WTC11 (cell line): ENCODE data around the gene ANKEF1.

Experiments used
- CREB1 ChIP-seq: sonication (generic); formaldehyde crosslinking; IDR thresholded peaks from 2 replicates; pipeline ENCODE4 v1.8.0; 2023; ENCODE audit warnings: mild to moderate bottlenecking, missing genetic modification reagents
- FOXJ3 ChIP-seq: sonication (generic); formaldehyde crosslinking; IDR thresholded peaks from 2 replicates; pipeline ENCODE4 v1.9.0; 2021; ENCODE audit warnings: missing genetic modification reagents, mild to moderate bottlenecking, borderline replicate concordance
- JUN ChIP-seq: sonication (generic); formaldehyde crosslinking; IDR thresholded peaks from 2 replicates; pipeline ENCODE4 v1.8.0; 2023; ENCODE audit warnings: mild to moderate bottlenecking, missing genetic modification reagents
- MXD4 ChIP-seq: fragments of 250-450 bp; sonication (Bioruptor Pico); IDR thresholded peaks from 2 replicates; pipeline ENCODE4 v1.8.0; 2021; ENCODE audit warnings: mild to moderate bottlenecking, moderate library complexity, borderline replicate concordance
- TCF7 ChIP-seq: sonication (generic); formaldehyde crosslinking; IDR thresholded peaks from 2 replicates; pipeline ENCODE4 v1.8.0; 2022; ENCODE audit warnings: mild to moderate bottlenecking, low read depth, missing genetic modification reagents, moderate library complexity
- TP53 ChIP-seq: sonication (generic); formaldehyde crosslinking; IDR thresholded peaks from 2 replicates; pipeline ENCODE4 v1.8.1; 2023; ENCODE audit warnings: mild to moderate bottlenecking, missing genetic modification reagents
- ZBTB21 ChIP-seq: sonication (generic); formaldehyde crosslinking; IDR thresholded peaks from 2 replicates; pipeline ENCODE4 v1.8.1; 2023; ENCODE audit warnings: mild to moderate bottlenecking, missing genetic modification reagents, borderline replicate concordance
- TF ChIP-seq, protein P1 (sequence below): sonication (generic); formaldehyde crosslinking; IDR thresholded peaks from 2 replicates; pipeline ENCODE4 v1.8.1; 2023; ENCODE audit warnings: mild to moderate bottlenecking, missing genetic modification reagents, borderline replicate concordance
- TF ChIP-seq, protein P2 (sequence below): fragments of 200-600 bp; IDR thresholded peaks from 2 replicates; pipeline ENCODE4 v1.8.0; 2022; ENCODE audit warnings: antibody characterized with exemption
- TF ChIP-seq, protein P3 (sequence below): sonication (generic); formaldehyde crosslinking; IDR thresholded peaks from 2 replicates; pipeline ENCODE4 v1.8.0; 2023; ENCODE audit warnings: missing genetic modification reagents, mild to moderate bottlenecking, borderline replicate concordance
- TF ChIP-seq, protein P4 (sequence below): sonication (generic); formaldehyde crosslinking; IDR thresholded peaks from 2 replicates; pipeline ENCODE4 v1.8.0; 2022; ENCODE audit warnings: missing genetic modification reagents
- TF ChIP-seq, protein P5 (sequence below): sonication (generic); formaldehyde crosslinking; IDR thresholded peaks from 2 replicates; pipeline ENCODE4 v1.8.1; 2023; ENCODE audit warnings: mild to moderate bottlenecking, missing genetic modification reagents, moderate library complexity
- TF ChIP-seq, protein P6 (sequence below): sonication (generic); formaldehyde crosslinking; IDR thresholded peaks from 2 replicates; pipeline ENCODE4 v1.8.1; 2022; ENCODE audit warnings: missing genetic modification reagents, borderline replicate concordance

DNA sequence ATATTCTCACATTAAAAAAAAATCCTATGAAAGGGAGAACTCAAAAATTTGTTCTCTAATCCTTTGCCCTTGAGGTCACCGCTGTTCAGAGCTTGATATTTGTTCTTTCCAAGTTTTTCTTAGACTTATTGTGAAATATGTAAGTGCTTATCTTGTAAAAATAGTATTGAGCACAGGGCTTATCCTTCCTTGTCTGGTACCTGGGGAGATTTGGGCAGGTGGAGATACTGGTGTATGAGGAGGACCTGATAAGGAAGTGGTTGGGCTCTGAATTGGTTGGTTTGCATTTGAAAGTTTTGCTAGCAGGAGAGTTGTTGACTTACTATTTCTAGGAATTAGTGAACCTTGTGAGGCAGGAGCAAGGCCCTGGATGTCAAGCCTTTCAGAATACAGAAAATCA lies 28.9 kb upstream of the ANKEF1 start:
- TF ChIP-seq, protein P1, sequence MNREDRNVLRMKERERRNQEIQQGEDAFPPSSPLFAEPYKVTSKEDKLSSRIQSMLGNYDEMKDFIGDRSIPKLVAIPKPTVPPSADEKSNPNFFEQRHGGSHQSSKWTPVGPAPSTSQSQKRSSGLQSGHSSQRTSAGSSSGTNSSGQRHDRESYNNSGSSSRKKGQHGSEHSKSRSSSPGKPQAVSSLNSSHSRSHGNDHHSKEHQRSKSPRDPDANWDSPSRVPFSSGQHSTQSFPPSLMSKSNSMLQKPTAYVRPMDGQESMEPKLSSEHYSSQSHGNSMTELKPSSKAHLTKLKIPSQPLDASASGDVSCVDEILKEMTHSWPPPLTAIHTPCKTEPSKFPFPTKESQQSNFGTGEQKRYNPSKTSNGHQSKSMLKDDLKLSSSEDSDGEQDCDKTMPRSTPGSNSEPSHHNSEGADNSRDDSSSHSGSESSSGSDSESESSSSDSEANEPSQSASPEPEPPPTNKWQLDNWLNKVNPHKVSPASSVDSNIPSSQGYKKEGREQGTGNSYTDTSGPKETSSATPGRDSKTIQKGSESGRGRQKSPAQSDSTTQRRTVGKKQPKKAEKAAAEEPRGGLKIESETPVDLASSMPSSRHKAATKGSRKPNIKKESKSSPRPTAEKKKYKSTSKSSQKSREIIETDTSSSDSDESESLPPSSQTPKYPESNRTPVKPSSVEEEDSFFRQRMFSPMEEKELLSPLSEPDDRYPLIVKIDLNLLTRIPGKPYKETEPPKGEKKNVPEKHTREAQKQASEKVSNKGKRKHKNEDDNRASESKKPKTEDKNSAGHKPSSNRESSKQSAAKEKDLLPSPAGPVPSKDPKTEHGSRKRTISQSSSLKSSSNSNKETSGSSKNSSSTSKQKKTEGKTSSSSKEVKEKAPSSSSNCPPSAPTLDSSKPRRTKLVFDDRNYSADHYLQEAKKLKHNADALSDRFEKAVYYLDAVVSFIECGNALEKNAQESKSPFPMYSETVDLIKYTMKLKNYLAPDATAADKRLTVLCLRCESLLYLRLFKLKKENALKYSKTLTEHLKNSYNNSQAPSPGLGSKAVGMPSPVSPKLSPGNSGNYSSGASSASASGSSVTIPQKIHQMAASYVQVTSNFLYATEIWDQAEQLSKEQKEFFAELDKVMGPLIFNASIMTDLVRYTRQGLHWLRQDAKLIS (CRISPR knock-in tag), result no peak
- TF ChIP-seq, protein P2, sequence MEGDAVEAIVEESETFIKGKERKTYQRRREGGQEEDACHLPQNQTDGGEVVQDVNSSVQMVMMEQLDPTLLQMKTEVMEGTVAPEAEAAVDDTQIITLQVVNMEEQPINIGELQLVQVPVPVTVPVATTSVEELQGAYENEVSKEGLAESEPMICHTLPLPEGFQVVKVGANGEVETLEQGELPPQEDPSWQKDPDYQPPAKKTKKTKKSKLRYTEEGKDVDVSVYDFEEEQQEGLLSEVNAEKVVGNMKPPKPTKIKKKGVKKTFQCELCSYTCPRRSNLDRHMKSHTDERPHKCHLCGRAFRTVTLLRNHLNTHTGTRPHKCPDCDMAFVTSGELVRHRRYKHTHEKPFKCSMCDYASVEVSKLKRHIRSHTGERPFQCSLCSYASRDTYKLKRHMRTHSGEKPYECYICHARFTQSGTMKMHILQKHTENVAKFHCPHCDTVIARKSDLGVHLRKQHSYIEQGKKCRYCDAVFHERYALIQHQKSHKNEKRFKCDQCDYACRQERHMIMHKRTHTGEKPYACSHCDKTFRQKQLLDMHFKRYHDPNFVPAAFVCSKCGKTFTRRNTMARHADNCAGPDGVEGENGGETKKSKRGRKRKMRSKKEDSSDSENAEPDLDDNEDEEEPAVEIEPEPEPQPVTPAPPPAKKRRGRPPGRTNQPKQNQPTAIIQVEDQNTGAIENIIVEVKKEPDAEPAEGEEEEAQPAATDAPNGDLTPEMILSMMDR, result no peak
- TF ChIP-seq, protein P3, sequence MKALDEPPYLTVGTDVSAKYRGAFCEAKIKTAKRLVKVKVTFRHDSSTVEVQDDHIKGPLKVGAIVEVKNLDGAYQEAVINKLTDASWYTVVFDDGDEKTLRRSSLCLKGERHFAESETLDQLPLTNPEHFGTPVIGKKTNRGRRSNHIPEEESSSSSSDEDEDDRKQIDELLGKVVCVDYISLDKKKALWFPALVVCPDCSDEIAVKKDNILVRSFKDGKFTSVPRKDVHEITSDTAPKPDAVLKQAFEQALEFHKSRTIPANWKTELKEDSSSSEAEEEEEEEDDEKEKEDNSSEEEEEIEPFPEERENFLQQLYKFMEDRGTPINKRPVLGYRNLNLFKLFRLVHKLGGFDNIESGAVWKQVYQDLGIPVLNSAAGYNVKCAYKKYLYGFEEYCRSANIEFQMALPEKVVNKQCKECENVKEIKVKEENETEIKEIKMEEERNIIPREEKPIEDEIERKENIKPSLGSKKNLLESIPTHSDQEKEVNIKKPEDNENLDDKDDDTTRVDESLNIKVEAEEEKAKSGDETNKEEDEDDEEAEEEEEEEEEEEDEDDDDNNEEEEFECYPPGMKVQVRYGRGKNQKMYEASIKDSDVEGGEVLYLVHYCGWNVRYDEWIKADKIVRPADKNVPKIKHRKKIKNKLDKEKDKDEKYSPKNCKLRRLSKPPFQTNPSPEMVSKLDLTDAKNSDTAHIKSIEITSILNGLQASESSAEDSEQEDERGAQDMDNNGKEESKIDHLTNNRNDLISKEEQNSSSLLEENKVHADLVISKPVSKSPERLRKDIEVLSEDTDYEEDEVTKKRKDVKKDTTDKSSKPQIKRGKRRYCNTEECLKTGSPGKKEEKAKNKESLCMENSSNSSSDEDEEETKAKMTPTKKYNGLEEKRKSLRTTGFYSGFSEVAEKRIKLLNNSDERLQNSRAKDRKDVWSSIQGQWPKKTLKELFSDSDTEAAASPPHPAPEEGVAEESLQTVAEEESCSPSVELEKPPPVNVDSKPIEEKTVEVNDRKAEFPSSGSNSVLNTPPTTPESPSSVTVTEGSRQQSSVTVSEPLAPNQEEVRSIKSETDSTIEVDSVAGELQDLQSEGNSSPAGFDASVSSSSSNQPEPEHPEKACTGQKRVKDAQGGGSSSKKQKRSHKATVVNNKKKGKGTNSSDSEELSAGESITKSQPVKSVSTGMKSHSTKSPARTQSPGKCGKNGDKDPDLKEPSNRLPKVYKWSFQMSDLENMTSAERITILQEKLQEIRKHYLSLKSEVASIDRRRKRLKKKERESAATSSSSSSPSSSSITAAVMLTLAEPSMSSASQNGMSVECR (CRISPR knock-in tag), result no peak
- TF ChIP-seq ZBTB21 (CRISPR knock-in tag) (no peak), TP53 (no peak), MXD4 (CRISPR knock-in tag) (no peak), TCF7 (CRISPR knock-in tag) (no peak), FOXJ3 (no peak), JUN (no peak), CREB1 (no peak)
- TF ChIP-seq, protein P4, sequence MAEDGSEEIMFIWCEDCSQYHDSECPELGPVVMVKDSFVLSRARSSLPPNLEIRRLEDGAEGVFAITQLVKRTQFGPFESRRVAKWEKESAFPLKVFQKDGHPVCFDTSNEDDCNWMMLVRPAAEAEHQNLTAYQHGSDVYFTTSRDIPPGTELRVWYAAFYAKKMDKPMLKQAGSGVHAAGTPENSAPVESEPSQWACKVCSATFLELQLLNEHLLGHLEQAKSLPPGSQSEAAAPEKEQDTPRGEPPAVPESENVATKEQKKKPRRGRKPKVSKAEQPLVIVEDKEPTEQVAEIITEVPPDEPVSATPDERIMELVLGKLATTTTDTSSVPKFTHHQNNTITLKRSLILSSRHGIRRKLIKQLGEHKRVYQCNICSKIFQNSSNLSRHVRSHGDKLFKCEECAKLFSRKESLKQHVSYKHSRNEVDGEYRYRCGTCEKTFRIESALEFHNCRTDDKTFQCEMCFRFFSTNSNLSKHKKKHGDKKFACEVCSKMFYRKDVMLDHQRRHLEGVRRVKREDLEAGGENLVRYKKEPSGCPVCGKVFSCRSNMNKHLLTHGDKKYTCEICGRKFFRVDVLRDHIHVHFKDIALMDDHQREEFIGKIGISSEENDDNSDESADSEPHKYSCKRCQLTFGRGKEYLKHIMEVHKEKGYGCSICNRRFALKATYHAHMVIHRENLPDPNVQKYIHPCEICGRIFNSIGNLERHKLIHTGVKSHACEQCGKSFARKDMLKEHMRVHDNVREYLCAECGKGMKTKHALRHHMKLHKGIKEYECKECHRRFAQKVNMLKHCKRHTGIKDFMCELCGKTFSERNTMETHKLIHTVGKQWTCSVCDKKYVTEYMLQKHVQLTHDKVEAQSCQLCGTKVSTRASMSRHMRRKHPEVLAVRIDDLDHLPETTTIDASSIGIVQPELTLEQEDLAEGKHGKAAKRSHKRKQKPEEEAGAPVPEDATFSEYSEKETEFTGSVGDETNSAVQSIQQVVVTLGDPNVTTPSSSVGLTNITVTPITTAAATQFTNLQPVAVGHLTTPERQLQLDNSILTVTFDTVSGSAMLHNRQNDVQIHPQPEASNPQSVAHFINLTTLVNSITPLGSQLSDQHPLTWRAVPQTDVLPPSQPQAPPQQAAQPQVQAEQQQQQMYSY, result no peak
- TF ChIP-seq, protein P5, sequence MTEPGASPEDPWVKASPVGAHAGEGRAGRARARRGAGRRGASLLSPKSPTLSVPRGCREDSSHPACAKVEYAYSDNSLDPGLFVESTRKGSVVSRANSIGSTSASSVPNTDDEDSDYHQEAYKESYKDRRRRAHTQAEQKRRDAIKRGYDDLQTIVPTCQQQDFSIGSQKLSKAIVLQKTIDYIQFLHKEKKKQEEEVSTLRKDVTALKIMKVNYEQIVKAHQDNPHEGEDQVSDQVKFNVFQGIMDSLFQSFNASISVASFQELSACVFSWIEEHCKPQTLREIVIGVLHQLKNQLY, result no peak
- TF ChIP-seq, protein P6, sequence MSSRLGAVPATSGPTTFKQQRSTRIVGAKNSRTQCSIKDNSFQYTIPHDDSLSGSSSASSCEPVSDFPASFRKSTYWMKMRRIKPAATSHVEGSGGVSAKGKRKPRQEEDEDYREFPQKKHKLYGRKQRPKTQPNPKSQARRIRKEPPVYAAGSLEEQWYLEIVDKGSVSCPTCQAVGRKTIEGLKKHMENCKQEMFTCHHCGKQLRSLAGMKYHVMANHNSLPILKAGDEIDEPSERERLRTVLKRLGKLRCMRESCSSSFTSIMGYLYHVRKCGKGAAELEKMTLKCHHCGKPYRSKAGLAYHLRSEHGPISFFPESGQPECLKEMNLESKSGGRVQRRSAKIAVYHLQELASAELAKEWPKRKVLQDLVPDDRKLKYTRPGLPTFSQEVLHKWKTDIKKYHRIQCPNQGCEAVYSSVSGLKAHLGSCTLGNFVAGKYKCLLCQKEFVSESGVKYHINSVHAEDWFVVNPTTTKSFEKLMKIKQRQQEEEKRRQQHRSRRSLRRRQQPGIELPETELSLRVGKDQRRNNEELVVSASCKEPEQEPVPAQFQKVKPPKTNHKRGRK, result no peak
